OCI-LY1 (cell line): ENCODE data around the gene DYNC1H1.

Experiments
- EZH2 ChIP-seq: fragments of 200-600 bp; sonication (generic), shearing (Covaris generic); IDR thresholded peaks from 2 replicates; pipeline ENCODE4 v1.8.0; 2017; ENCODE audit warnings: borderline replicate concordance, mixed run types, mild to moderate bottlenecking, antibody characterized with exemption, low read length, moderate library complexity, mixed read lengths
- TF ChIP-seq, protein P1 (sequence below): fragments of 200-600 bp; sonication (generic), shearing (Covaris generic); IDR thresholded peaks from 2 replicates; pipeline ENCODE4 v1.5.1; 2017; ENCODE audit warnings: mild to moderate bottlenecking, antibody characterized with exemption, low read length, moderate library complexity, mixed read lengths

DNA sequence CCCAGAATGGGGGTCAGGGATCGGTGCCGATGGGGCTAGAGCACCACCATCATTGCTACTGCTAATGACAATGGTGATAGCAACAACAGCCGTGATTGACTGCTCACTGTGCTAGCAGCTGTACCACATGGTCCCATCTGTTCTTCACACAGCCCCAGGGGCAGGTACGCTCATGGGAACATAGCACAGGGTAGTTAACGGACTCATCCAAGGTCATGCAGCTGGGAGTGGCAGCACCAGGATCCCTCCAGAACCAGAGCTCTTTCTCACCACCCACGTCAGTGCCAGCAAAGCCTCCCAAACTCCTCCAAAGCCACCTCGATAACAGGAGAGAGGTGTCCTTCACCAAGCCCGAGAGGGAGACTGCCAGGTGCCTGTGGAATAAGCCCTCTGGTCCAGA, 11.2 kb upstream of the DYNC1H1 start:
- no peak for TF ChIP-seq EZH2
- TF ChIP-seq, protein P1, sequence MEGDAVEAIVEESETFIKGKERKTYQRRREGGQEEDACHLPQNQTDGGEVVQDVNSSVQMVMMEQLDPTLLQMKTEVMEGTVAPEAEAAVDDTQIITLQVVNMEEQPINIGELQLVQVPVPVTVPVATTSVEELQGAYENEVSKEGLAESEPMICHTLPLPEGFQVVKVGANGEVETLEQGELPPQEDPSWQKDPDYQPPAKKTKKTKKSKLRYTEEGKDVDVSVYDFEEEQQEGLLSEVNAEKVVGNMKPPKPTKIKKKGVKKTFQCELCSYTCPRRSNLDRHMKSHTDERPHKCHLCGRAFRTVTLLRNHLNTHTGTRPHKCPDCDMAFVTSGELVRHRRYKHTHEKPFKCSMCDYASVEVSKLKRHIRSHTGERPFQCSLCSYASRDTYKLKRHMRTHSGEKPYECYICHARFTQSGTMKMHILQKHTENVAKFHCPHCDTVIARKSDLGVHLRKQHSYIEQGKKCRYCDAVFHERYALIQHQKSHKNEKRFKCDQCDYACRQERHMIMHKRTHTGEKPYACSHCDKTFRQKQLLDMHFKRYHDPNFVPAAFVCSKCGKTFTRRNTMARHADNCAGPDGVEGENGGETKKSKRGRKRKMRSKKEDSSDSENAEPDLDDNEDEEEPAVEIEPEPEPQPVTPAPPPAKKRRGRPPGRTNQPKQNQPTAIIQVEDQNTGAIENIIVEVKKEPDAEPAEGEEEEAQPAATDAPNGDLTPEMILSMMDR, result no peak
